Mucosa of descending colon (tissue), 3 donors: ENCODE measurements around the gene SH3RF3. TPM values are rescaled to one million over a fixed set of nuclear protein-coding genes. Genes with fewer than 3 reads are reported as not detected.

ENCODE experiments used
- ATAC-seq: fragments of 200-7000 bp; cut with Tn5 transposase; one replicate; pipeline ENCODE4 v1.9.1; 2020; ENCODE audit warnings: mild to moderate bottlenecking, moderate library complexity
- DNase-seq, 3 donors: peaks; one replicate each; pipeline ENCODE4 v3.0.0-alpha.2; 2020
- H3K36me3 ChIP-seq: fragments of 200-600 bp; one replicate; pipeline ENCODE4 v1.8.0; 2021; ENCODE audit warnings: low read depth, mild to moderate bottlenecking
- H3K4me1 ChIP-seq: fragments of 200-600 bp; one replicate; pipeline ENCODE4 v1.8.0; 2021; ENCODE audit warnings: low read depth, mild to moderate bottlenecking
- H3K4me3 ChIP-seq: fragments of 200-600 bp; one replicate; pipeline ENCODE4 v1.8.0; 2021; ENCODE audit warnings: mild to moderate bottlenecking
- H3K9me3 ChIP-seq: fragments of 200-600 bp; one replicate; pipeline ENCODE4 v1.8.0; 2021; ENCODE audit warnings: mild to moderate bottlenecking
- intact Hi-C, 2 donors: fragments of 100-400 bp; cut with DNase I in 1 of 2; cut with micrococcal nuclease in 1 of 2; formaldehyde crosslinking; loops; one replicate each; pipeline versions ENCODE4 v1.11.0 to v1.11.1; 2022; cut with DNase I, micrococcal nuclease
- total RNA-seq, 3 donors: library from RNA; stranded (reverse); fragmentation: NEBNext Ultra II Directional in 2 of 3; extraction: Animal tissue kit (Norgen Biotek cat#: 25700) in 2 of 3; gene quantifications; one replicate each; pipeline versions ENCODE4 v1.2.1 to v1.2.4, GENCODE V29; 2021 to 2023
- TF ChIP-seq, protein P1 (sequence below): fragments of 200-600 bp; IDR thresholded peaks from one replicate; pipeline ENCODE4 v1.8.0; 2022; ENCODE audit warnings: antibody characterized with exemption, mild to moderate bottlenecking
- donor health status: DM: no; HTN: no; CAD: no; lungs with moderate emphysema.
- donor health status: DM: no; HTN: no; CAD: no.
- donor health status: DM: no; HTN: yes; CAD: no.

Gene SH3RF3
- total RNA-seq, 3 donors from 2014 or later: 1.9 to 3.7 (median 3.0) TPM

DNA sequence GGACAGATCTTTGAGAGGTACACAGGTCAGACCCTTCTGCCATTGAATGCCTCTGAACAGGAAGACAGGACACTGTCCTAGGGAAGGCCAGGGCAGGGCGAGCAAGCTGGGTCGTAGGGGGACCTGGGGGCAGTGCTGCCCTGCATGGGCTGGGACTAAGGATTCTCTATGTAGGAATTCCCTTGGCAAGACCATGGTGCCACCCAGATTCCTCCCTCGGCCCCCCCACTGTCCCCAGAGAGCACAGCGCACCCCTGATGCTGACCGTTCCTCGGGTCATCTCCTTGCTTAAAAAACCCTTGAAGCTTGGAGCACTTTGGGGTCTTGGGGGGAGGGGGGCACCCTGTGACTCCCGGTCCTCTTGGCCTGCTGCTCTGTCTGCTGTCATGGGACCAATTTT, 289.7 kb downstream of the SH3RF3 start:
- no peaks in the 10 kb centered on the region for H3K4me1 ChIP-seq
- DNase-seq (peak in 1 of 3 donors; percentile 7), ATAC-seq (no peak)
- no peak overlapping the region for H3K4me3 ChIP-seq
- no peaks in the 10 kb centered on the region for H3K36me3 ChIP-seq
- intact Hi-C loops: no loop called here
- TF ChIP-seq, protein P1, sequence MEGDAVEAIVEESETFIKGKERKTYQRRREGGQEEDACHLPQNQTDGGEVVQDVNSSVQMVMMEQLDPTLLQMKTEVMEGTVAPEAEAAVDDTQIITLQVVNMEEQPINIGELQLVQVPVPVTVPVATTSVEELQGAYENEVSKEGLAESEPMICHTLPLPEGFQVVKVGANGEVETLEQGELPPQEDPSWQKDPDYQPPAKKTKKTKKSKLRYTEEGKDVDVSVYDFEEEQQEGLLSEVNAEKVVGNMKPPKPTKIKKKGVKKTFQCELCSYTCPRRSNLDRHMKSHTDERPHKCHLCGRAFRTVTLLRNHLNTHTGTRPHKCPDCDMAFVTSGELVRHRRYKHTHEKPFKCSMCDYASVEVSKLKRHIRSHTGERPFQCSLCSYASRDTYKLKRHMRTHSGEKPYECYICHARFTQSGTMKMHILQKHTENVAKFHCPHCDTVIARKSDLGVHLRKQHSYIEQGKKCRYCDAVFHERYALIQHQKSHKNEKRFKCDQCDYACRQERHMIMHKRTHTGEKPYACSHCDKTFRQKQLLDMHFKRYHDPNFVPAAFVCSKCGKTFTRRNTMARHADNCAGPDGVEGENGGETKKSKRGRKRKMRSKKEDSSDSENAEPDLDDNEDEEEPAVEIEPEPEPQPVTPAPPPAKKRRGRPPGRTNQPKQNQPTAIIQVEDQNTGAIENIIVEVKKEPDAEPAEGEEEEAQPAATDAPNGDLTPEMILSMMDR: no peak
- H3K9me3 ChIP-seq: no peaks in the 10 kb centered on the region

GRCh38 chr2:109419171-109419756, 290.3 kb downstream of the SH3RF3 start:
- Histone ChIP-seq H3K4me3 (no peak overlapping the region), H3K9me3 (no peaks in the 10 kb centered on the region), H3K36me3 (no peaks in the 10 kb centered on the region), H3K4me1 (no peaks in the 10 kb centered on the region)
- ATAC-seq (no peak), DNase-seq (peak in 2 of 3 donors; percentile 2 to 31)
- intact Hi-C loops: no loop called here
- TF ChIP-seq, protein P1: no peak

- no peak overlapping the region for H3K4me3 ChIP-seq
- no peaks in the 10 kb centered on the region for H3K36me3 ChIP-seq
- ATAC-seq: peak; percentile 32
- intact Hi-C loops: no loop called here
- DNase-seq: peak in 2 of 3 donors; percentile 10 to 25
- H3K9me3 ChIP-seq: no peaks in the 10 kb centered on the region
- TF ChIP-seq, protein P1: no peak
- H3K4me1 ChIP-seq: no peaks in the 10 kb centered on the region
These were observed 291.0 kb downstream of the SH3RF3 start for GRCh38 chr2:109419960-109420370.

GRCh38 chr2:109421101-109421500, 292.1 kb downstream of the SH3RF3 start:
- intact Hi-C loops: no loop called here
- no peaks in the 10 kb centered on the region for H3K36me3 ChIP-seq
- no peaks in the 10 kb centered on the region for H3K4me1 ChIP-seq
- no peaks in the 10 kb centered on the region for H3K9me3 ChIP-seq
- TF ChIP-seq, protein P1: no peak
- no peak overlapping the region for H3K4me3 ChIP-seq
- ATAC-seq (no peak), DNase-seq (peak in 1 of 3 donors; percentile 1)

DNA sequence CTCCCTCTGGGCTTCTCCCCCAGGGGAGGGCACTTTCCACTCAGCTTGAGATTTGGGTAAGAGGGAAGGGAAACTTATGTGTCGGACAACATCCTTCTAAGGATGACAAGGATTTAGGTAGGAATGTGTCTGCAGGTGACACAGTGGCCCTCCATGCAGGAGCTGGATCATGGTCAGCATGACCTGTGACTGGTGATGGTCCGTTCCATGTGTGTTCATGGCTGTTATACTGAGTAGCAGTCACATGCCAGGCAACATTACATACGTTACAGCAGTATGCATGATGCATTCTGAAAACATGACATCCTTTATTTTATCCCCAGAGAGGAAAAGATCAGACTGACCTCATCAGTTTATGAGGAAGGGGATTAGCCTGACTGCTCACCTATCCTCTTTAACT, 292.6 kb downstream of the SH3RF3 start:
- Histone ChIP-seq H3K36me3 (no peaks in the 10 kb centered on the region), H3K4me1 (no peaks in the 10 kb centered on the region), H3K9me3 (no peaks in the 10 kb centered on the region), H3K4me3 (no peak overlapping the region)
- DNase-seq (peak in 1 of 3 donors; percentile 4), ATAC-seq (no peak)
- TF ChIP-seq, protein P1: no peak
- intact Hi-C loops: no loop called here
